ENCODE measurements around the gene PALLD.
"Not testable (repeated sequence)": the region's sequence is repeated elsewhere in the genome, so short reads cannot be mapped to it uniquely, and the experiment has no call there.

The PALLD gene

GRCh38 chr4:168496834-168497233, at the start of gene PALLD:
TSS of gene PALLD (plus strand) at chr4:168497052.
- no peak for DNase-seq

- DNase-seq: not testable (repeated sequence)
These were observed 47.8 kb upstream of the PALLD start for GRCh38 chr4:168449063-168449462.

- no peak for DNase-seq
These were observed 47.0 kb upstream of the PALLD start for GRCh38 chr4:168449719-168450452.

DNA sequence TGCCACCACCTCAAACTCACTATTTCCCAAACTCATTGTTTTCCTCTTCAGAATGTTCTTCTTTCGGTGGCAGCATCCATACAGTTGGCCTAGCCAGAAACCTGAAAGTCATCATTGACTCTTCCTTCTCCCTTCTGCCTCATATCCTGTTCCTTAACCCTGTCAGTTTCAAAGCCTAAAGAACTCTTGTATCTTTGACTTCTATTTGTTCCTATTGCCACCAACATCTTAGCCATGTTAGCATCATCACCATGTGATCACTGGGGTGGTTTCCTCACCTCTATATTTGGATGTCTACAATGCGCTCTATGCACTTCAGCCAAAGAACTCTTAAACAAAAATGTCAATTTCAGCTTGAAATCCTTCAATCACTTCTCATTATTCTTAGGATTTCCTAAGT, 45.5 kb upstream of the PALLD start:
- DNase-seq: no peak

- DNase-seq: no peak
These were observed 45.0 kb upstream of the PALLD start for GRCh38 chr4:168451744-168452390.

- DNase-seq: no peak
These were observed 43.7 kb upstream of the PALLD start for GRCh38 chr4:168453146-168453545.

DNA sequence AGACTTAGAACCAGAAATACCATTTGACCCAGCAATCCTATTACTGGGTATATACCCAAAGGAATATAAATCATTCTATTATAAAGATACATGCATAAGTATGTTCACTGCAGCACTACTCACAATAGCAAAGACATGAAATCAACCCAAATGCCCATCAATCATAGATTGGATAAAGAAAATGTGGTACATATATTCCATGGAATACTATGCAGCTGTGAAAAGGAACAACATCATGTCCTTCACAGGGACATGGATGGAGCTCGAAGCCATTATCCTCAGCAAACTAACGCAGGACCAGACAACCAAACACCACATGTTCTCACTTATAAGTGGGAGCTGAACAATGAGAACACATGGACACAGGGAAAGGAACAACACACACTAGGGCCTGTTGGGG, 38.6 kb upstream of the PALLD start:
- DNase-seq: not testable (repeated sequence)

DNA sequence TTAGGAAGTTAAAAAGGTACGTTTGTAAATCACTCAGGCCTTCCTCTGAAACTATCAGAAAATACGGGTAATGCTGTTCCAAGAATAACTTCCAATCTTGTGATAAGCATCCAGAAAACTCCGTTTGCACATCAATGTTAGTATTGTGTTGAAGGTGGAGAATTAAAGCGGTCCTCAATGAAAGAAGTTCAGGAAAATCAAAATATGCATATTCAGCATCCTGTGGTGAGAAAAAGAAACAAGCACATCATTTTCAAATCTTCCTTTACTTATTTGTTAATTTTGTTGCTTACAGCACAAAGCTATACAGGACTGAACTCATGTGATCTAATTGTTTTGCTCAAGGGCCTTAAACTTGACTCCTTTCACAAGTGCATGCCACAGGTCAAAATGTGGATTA, 35.0 kb upstream of the PALLD start:
- no peak for DNase-seq

DNA sequence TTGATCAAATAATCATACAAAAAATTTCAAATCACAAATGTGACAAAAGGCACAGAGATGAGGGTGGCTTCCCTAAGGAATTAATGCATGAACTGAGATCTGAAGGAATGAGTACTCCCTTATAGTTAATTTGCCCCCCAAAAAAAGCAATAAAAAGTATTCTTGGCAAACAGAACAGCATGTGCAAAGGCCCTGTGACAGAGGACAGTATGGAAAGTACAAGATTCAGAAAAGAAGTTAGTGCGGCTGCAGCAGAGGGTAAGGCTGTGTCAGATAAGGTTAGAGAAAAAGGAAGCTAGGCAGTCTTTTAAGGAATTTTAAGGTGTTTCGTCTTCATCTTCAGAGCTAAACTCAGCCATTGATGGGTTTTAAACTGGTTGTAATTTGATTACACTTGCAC, 23.9 kb upstream of the PALLD start:
- DNase-seq: no peak

DNA sequence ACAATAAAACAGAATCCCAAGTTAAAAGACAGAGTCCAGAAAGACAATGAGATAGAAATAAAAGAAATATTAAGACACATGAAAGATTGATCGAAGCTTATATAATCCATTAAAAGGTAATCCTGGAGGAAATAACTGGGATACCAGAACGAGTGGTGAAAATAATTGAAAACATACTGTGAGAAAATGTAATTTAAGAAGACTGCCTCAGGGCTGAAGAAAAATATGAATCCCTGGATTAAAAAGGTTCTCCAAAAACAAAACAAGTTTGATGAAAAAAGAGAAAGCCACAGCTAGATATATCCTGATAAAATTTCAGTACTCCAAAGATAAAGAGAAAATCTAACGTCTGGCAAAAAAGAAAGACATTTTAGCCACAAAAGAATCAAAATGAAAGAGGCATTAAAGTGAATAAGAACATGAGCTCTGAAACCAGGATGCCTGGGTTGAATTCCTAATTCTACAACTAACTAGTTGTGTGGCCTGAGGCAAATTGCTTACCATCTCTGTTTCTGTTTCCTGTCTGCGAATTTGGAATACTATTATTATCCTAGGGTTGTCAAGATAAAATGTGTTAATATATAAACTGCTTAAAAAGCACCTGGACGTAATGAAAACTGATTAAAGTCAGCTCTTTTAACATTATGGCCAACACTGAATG, 22.1 kb upstream of the PALLD start:
- DNase-seq: no peak

- DNase-seq: no peak
These were observed 21.1 kb upstream of the PALLD start for GRCh38 chr4:168475745-168476144.

- no peak for DNase-seq
These were observed 18.0 kb upstream of the PALLD start for GRCh38 chr4:168478868-168479267.

DNA sequence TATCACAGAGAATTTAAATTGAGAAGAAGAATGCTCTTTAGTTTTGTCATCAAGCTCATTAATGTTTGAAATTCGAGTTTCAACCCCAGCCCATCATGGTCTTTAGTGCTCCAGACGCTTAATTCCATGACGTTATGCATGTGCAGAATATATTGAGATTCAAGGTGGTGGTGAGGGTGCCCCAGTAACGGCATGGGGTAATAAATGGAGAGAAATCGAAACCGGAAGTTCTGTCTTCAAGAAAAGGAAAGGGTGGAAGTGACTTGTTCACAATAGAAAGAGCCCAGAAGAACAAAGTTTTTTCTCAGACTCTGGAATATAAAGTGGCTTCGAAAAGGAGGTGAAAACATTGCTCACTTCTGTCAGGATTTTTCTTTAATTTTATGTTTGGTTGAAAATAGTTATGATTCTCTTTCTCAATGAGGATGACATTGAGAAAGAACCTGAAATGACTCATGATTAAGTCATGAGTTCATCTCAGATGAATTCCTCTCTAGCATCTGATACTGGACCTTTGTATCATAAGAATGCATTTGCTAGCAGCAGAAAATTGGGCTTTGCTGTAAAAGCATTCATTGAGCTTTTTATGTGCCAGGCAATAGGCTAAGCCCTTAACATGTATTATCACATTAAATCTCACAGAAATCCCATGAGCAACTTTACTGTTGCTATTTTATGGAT, 15.8 kb upstream of the PALLD start:
- DNase-seq: peak in 1 of 2 experiments; percentile 3

- DNase-seq: no peak
These were observed 13.0 kb upstream of the PALLD start for GRCh38 chr4:168483811-168484210.

DNA sequence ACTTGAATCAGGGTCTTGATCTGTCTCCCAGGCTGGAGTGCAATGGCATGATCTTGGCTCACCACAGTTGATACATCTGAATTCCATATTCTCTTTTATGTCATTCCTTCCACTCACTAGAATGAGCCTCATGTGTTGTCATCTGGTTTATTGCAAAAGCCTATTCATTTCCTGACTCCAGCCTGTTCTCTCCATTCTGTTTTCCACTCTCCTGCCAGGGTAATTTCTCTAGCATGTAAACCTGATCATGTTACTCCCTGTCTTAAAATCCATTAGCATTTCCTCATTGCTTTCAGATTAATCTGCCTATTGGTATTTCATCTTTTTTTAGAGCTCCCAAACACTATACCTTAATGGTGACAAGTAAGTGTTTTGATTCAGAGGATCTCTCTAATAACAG, 12.2 kb upstream of the PALLD start:
- DNase-seq: no peak

- no peak for DNase-seq
These were observed 11.5 kb upstream of the PALLD start for GRCh38 chr4:168485156-168485910.

DNA sequence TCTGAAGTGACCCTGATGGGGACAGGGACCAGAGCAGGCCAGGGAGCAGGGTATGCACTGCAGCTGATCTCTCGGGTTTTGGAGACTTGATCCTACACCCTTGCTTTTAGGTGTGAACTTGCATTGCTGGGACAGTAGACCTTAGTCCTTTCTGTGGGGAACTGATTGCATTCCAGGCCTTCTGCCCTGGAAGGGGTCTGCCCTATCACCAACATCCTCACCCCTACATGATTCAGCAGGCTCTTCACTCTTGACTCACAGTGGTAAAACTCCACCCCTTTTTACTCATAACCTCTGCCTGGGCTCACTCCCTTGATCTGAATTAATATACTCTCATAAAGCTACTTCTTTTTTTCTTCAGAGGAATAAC, 10.0 kb upstream of the PALLD start:
- no peak for DNase-seq

- no peak for DNase-seq
These were observed 9.4 kb upstream of the PALLD start for GRCh38 chr4:168487282-168488035.

DNA sequence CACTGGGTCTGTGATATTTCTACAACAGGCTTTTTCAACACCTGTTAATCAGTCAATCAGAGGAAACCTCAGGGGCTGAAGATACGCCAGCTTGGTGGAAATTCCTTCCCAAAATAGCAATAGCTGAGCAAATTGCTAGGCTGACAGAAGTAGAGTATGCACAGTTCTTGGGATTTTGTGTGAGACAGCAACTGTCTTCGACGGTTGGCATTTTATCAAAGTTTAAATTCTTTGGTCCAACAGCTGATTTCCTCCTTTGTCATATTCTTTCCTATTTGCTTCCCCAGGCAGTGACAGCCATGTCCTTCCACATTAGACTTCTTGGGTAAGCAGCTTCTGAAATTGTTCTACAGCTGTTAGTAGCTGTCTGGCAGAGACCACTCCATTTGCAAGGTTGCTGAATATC, 8.0 kb upstream of the PALLD start:
- no peak for DNase-seq

- DNase-seq: no peak
These were observed 7.2 kb upstream of the PALLD start for GRCh38 chr4:168489616-168490015.

GRCh38 chr4:168490711-168491110, 6.1 kb upstream of the PALLD start:
- DNase-seq: no peak

GRCh38 chr4:168491563-168491962, 5.3 kb upstream of the PALLD start:
- DNase-seq: no peak

Measured in NCI-H524 (cell line).